Bladder microvascular endothelial cell (primary cell): ENCODE data around the gene ADARB2. TPM values are rescaled to one million over a fixed set of nuclear protein-coding genes. Genes with fewer than 3 reads are reported as not detected.

Experiments
- total RNA-seq: library from RNA; depleted of rRNA; stranded (reverse); fragments of >200 nt; gene quantifications from 2 replicates; pipeline ENCODE4 v1.2.3, GENCODE V29; 2014

Gene ADARB2
- total RNA-seq: not detected in 2 replicates

GRCh38 chr10:1737222-1738061, at the start of gene ADARB2:
ADARB2 (minus strand) TSS chr10:1737525.

